NT2/D1 (cell line): ENCODE results near the gene TAAR5.
"Not testable (repeated sequence)": the region's sequence is repeated elsewhere in the genome, so short reads cannot be mapped to it uniquely, and the experiment has no call there.

Source experiments
- DNase-seq: peaks from one replicate; pipeline ENCODE4 v3.0.0-alpha.2; 2011; ENCODE audit warnings: low read depth, low spot score
- H3K27me3 ChIP-seq: 2 replicates; pipeline ENCODE4 v1.6.0; 2011; ENCODE audit warnings: mild to moderate bottlenecking; ENCODE audit not compliant: insufficient read length, insufficient read depth
- H3K36me3 ChIP-seq: 2 replicates; pipeline ENCODE4 v1.6.1; 2011; ENCODE audit warnings: mild to moderate bottlenecking, low read length, mixed read lengths; ENCODE audit not compliant: insufficient read depth, insufficient read length
- H3K4me1 ChIP-seq: 2 replicates; pipeline ENCODE4 v1.5.1; 2011; ENCODE audit not compliant: insufficient read depth, insufficient read length
- H3K4me3 ChIP-seq: 2 replicates; pipeline ENCODE4 v1.5.1; 2011; ENCODE audit warnings: low read depth; ENCODE audit not compliant: insufficient read length
- H3K9ac ChIP-seq: 2 replicates; pipeline ENCODE4 v1.6.0; 2011; ENCODE audit warnings: low read depth; ENCODE audit not compliant: insufficient read length
- H3K9me3 ChIP-seq: 2 replicates; pipeline ENCODE4 v1.5.1; 2011; ENCODE audit warnings: mild to moderate bottlenecking, low read length; ENCODE audit not compliant: insufficient read depth
- SUZ12 ChIP-seq: IDR thresholded peaks from 2 replicates; pipeline ENCODE4 v1.6.1; 2011; ENCODE audit not compliant: insufficient read length, insufficient read depth; ENCODE audit errors: extremely low read depth
- YY1 ChIP-seq: IDR thresholded peaks from 2 replicates; pipeline ENCODE4 v1.6.1; 2011; ENCODE audit not compliant: insufficient read length, insufficient read depth
- ZNF274 ChIP-seq: IDR thresholded peaks from 2 replicates; pipeline ENCODE4 v1.6.1; 2011; ENCODE audit warnings: mild to moderate bottlenecking, low read depth, low read length

TAAR5 gene

GRCh38 chr6:132569170-132569569 is 20.4 kb downstream of the TAAR5 start:
- DNase-seq, result peak; percentile 11
- no peaks in the 10 kb centered on the region for H3K9me3 ChIP-seq
- no peak overlapping the region for H3K4me3 ChIP-seq
- TF ChIP-seq SUZ12, result no peak
- no peak for TF ChIP-seq ZNF274
- no peak for TF ChIP-seq YY1
- no peaks in the 10 kb centered on the region for H3K27me3 ChIP-seq
- H3K9ac ChIP-seq, result no peak overlapping the region
- H3K4me1 ChIP-seq, result no peaks in the 10 kb centered on the region
- no peaks in the 10 kb centered on the region for H3K36me3 ChIP-seq

GRCh38 chr6:132568611-132569010 is 20.9 kb downstream of the TAAR5 start:
- H3K27me3 ChIP-seq, result no peaks in the 10 kb centered on the region

GRCh38 chr6:132567566-132567965 is 22.0 kb downstream of the TAAR5 start:
- H3K36me3 ChIP-seq, result no peaks in the 10 kb centered on the region
- no peaks in the 10 kb centered on the region for H3K27me3 ChIP-seq
- no peak overlapping the region for H3K4me3 ChIP-seq
- TF ChIP-seq SUZ12, result no peak
- TF ChIP-seq ZNF274, result no peak
- TF ChIP-seq YY1, result no peak
- H3K4me1 ChIP-seq, result no peaks in the 10 kb centered on the region
- no peak for DNase-seq
- H3K9me3 ChIP-seq, result no peaks in the 10 kb centered on the region
- no peak overlapping the region for H3K9ac ChIP-seq

More at GRCh38 chr6:132568611-132569010, 20.9 kb downstream of the TAAR5 start:
- no peak for TF ChIP-seq ZNF274
- TF ChIP-seq YY1, result no peak
- no peak for TF ChIP-seq SUZ12
- no peak for DNase-seq
- H3K4me3 ChIP-seq, result no peak overlapping the region
- no peaks in the 10 kb centered on the region for H3K9me3 ChIP-seq
- H3K9ac ChIP-seq, result no peak overlapping the region
- H3K36me3 ChIP-seq, result no peaks in the 10 kb centered on the region
- no peaks in the 10 kb centered on the region for H3K4me1 ChIP-seq

GRCh38 chr6:132566404-132566803 is 23.1 kb downstream of the TAAR5 start:
- H3K4me1 ChIP-seq, result no peaks in the 10 kb centered on the region
- no peak for DNase-seq
- H3K9me3 ChIP-seq, result no peaks in the 10 kb centered on the region
- no peak overlapping the region for H3K9ac ChIP-seq
- no peaks in the 10 kb centered on the region for H3K36me3 ChIP-seq
- H3K27me3 ChIP-seq, result no peaks in the 10 kb centered on the region
- TF ChIP-seq ZNF274, result no peak
- no peak for TF ChIP-seq SUZ12
- TF ChIP-seq YY1, result no peak
- H3K4me3 ChIP-seq, result no peak overlapping the region

- not testable (repeated sequence) for H3K4me1 ChIP-seq, H3K4me3 ChIP-seq, H3K9me3 ChIP-seq, H3K9ac ChIP-seq, H3K27me3 ChIP-seq, H3K36me3 ChIP-seq, DNase-seq
These were observed 29.5 kb downstream of the TAAR5 start for GRCh38 chr6:132560087-132560486.

- H3K27me3 ChIP-seq, result no peaks in the 10 kb centered on the region
- TF ChIP-seq SUZ12 (no peak), ZNF274 (no peak), YY1 (no peak)
- no peak for DNase-seq
These were observed 37.2 kb downstream of the TAAR5 start, which contains the start of gene TAAR8 for GRCh38 chr6:132552372-132552771. TSS of gene TAAR8 (plus strand) at chr6:132552672. CDS start at chr6:132552693, 21 bp downstream.

GRCh38 chr6:132551214-132551613 is 38.3 kb downstream of the TAAR5 start:
- Histone ChIP-seq H3K36me3 (no peaks in the 10 kb centered on the region), H3K4me1 (peaks cover 6% of the 10 kb centered on the region), H3K9ac (no peak overlapping the region), H3K9me3 (no peaks in the 10 kb centered on the region), H3K4me3 (no peak overlapping the region), H3K27me3 (no peaks in the 10 kb centered on the region)
- no peak for DNase-seq
- TF ChIP-seq SUZ12, result no peak
- TF ChIP-seq YY1, result no peak
- TF ChIP-seq ZNF274, result no peak

More at GRCh38 chr6:132552372-132552771, 37.2 kb downstream of the TAAR5 start, which contains the start of gene TAAR8:
- no peaks in the 10 kb centered on the region for H3K9me3 ChIP-seq
- H3K36me3 ChIP-seq, result no peaks in the 10 kb centered on the region
- H3K4me1 ChIP-seq, result peaks cover 6% of the 10 kb centered on the region
- H3K4me3 ChIP-seq, result no peak within 1 kb of the TSS
- H3K9ac ChIP-seq, result no peak within 1 kb of the TSS

- no peak for TF ChIP-seq SUZ12
- no peak for TF ChIP-seq YY1
- no peak for TF ChIP-seq ZNF274
- H3K36me3 ChIP-seq, result no peaks in the 10 kb centered on the region
These were observed 40.6 kb downstream of the TAAR5 start for GRCh38 chr6:132548746-132549463.

More at GRCh38 chr6:132548746-132549463, 40.6 kb downstream of the TAAR5 start:
- Histone ChIP-seq H3K9me3 (no peaks in the 10 kb centered on the region), H3K4me3 (no peak overlapping the region), H3K4me1 (peaks cover 6% of the 10 kb centered on the region), H3K9ac (no peak overlapping the region), H3K27me3 (no peaks in the 10 kb centered on the region)
- DNase-seq, result peak; percentile 13
